Gastroesophageal sphincter (tissue), 4 donors: ENCODE measurements around the gene APBA1. TPM values are rescaled to one million over a fixed set of nuclear protein-coding genes. Genes with fewer than 3 reads are reported as not detected.

ENCODE experiments used
- ATAC-seq: fragments of 150-250 bp; one replicate; pipeline ENCODE4 v1.9.1; 2016; ENCODE audit warnings: mild to moderate bottlenecking, moderate library complexity
- H3K27ac ChIP-seq, 4 donors: fragments of 200-600 bp; sonication (generic) in 3 of 4; 1 replicate in 3 of 4; 2 replicates in 1 of 4; pipeline ENCODE4 v1.5.1; 2016 to 2019
- H3K27me3 ChIP-seq: fragments of 200-600 bp; sonication (generic); one replicate; pipeline ENCODE4 v1.5.1; 2019
- H3K36me3 ChIP-seq, 2 donors: fragments of 200-600 bp; sonication (generic); one replicate each; pipeline ENCODE4 v1.5.1; 2019; ENCODE audit warnings: control low read depth in 1 of 2
- H3K4me1 ChIP-seq, 3 donors: fragments of 200-600 bp; sonication (generic); 1 replicate in 2 of 3; 2 replicates in 1 of 3; pipeline ENCODE4 v1.5.1; 2016 to 2019; ENCODE audit warnings: control low read depth in 2 of 3
- H3K4me3 ChIP-seq, 2 donors: fragments of 200-600 bp; sonication (generic); one replicate each; pipeline ENCODE4 v1.5.1; 2019; ENCODE audit warnings: mild to moderate bottlenecking in 1 of 2, moderate library complexity in 1 of 2
- H3K9me3 ChIP-seq, 3 donors: fragments of 200-600 bp; sonication (generic); one replicate each; pipeline ENCODE4 v1.5.1; 2017 to 2019; ENCODE audit warnings: control low read depth in 2 of 3
- CTCF ChIP-seq, 4 experiments: fragments of 200-600 bp in 2 of 4; fragments of 450-650 bp in 2 of 4; sonication (generic) in 1 of 4; IDR thresholded peaks; one replicate each; pipeline ENCODE4 v1.5.1; 2017 to 2019; ENCODE audit warnings: antibody characterized with exemption in 4 of 4, mild to moderate bottlenecking in 2 of 4, moderate library complexity in 2 of 4
- EP300 ChIP-seq: sonication (generic); formaldehyde crosslinking; IDR thresholded peaks from one replicate; pipeline ENCODE4 v1.6.1; 2017; ENCODE audit warnings: antibody characterized with exemption, mild to moderate bottlenecking
- POLR2A ChIP-seq, 2 donors: fragments of 450-650 bp; IDR thresholded peaks; one replicate each; pipeline ENCODE4 v1.6.1; 2017; ENCODE audit warnings: antibody characterized with exemption in 2 of 2, mild to moderate bottlenecking in 2 of 2, moderate library complexity in 1 of 2
- POLR2AphosphoS5 ChIP-seq: sonication (generic); formaldehyde crosslinking; IDR thresholded peaks from one replicate; pipeline ENCODE4 v1.6.1; 2017; ENCODE audit warnings: antibody characterized with exemption
- WGBS, 2 donors: methylation state at CpG; one replicate each; pipeline ENCODE4 v1.1.5; 2018; ENCODE audit warnings: low coverage in 1 of 2; 5-methylcytosine and 5-hydroxymethylcytosine counted together
- total RNA-seq, 4 donors: library from RNA; depleted of rRNA; stranded (reverse); fragments of >200 nt; gene quantifications; one replicate each; pipeline ENCODE4 v1.1.0, GENCODE V29; 2016

APBA1 gene
- total RNA-seq, 4 donors from 2014 or later, result 4.7 to 10.5 (median 5.8) TPM

GRCh38 chr9:69606089-69606488, 66.1 kb downstream of the APBA1 start:
- H3K4me3 ChIP-seq, result no peak overlapping the region
- no peaks in the 10 kb centered on the region for H3K9me3 ChIP-seq
- H3K27ac ChIP-seq, result no peak overlapping the region
- ATAC-seq, result no peak
- H3K36me3 ChIP-seq, result no peaks in the 10 kb centered on the region
- 94 to 97% methylated on average over 3 to 5 of the region's 5 CpGs for WGBS, 2 donors
- no peaks in the 10 kb centered on the region for H3K27me3 ChIP-seq
- TF ChIP-seq POLR2A (IDR thresholded peaks at IDR 0.05) (no peak), CTCF (IDR thresholded peaks at IDR 0.05) (no peak), POLR2AphosphoS5 (no peak), EP300 (no peak)
- H3K4me1 ChIP-seq, result no peaks in the 10 kb centered on the region

DNA sequence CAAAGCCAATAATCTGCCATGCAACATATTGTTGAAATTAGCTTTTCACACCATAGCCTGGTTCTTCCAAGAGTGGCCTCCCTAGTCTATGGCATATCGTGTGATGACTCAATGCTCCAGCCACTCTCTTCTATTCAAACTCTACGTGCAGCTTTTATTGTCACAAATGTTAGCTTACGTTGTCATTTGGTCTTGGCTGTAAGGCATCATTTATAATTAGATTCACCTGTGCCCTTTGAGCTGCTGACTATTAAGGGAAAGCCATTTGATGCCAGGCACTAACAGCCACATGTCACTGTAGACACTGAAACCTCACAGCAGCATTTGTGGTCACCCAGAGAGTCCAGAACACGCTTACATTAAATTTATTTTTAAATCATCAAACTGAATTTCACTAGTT, 66.8 kb downstream of the APBA1 start:
- H3K4me3 ChIP-seq, result no peak overlapping the region
- H3K4me1 ChIP-seq, result no peaks in the 10 kb centered on the region
- H3K9me3 ChIP-seq, result no peaks in the 10 kb centered on the region
- 65 to 76% methylated on average over 4 of the region's 4 CpGs for WGBS, 2 donors
- no peak overlapping the region for H3K27ac ChIP-seq
- H3K36me3 ChIP-seq, result no peaks in the 10 kb centered on the region
- no peaks in the 10 kb centered on the region for H3K27me3 ChIP-seq
- no peak for ATAC-seq
- TF ChIP-seq EP300, result no peak

DNA sequence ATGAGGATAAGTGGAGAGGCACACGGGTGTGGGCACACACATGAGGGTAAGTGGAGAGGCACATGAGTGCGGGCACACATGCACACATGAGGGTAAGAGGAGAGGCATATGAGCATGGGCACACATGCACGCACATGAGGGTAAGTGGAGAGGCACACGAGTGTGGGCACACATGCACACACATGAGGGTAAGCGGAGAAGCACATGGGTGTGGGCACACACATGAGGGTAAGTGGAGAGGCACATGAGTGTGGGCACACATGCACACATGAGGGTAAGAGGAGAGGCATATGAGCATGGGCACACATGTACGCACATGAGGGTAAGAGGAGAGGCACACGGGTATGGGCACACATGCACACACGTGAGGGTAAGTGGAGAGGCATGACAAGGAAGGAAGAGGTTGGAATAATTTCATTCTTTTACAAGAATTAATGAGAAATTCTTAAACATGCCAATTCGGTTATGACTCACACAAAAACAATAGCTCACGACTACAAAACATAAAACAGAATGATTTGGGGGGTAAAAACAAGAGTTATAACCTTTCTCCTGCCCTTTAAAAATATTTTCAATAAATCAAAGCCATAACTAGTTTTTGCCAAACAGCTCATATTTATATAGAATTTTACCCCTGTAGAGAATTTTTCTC, 67.5 kb downstream of the APBA1 start:
- H3K4me3 ChIP-seq, result no peak overlapping the region
- no peak overlapping the region for H3K27ac ChIP-seq
- no peaks in the 10 kb centered on the region for H3K4me1 ChIP-seq
- no peak for TF ChIP-seq POLR2AphosphoS5
- no peak for TF ChIP-seq POLR2A (IDR thresholded peaks at IDR 0.05)
- TF ChIP-seq EP300, result no peak
- TF ChIP-seq CTCF (IDR thresholded peaks at IDR 0.05), result no peak
- WGBS, 2 donors, result 84 to 85% methylated on average over 10 of the region's 10 CpGs
- no peaks in the 10 kb centered on the region for H3K36me3 ChIP-seq
- no peak for ATAC-seq
- no peaks in the 10 kb centered on the region for H3K9me3 ChIP-seq
- H3K27me3 ChIP-seq, result no peaks in the 10 kb centered on the region

DNA sequence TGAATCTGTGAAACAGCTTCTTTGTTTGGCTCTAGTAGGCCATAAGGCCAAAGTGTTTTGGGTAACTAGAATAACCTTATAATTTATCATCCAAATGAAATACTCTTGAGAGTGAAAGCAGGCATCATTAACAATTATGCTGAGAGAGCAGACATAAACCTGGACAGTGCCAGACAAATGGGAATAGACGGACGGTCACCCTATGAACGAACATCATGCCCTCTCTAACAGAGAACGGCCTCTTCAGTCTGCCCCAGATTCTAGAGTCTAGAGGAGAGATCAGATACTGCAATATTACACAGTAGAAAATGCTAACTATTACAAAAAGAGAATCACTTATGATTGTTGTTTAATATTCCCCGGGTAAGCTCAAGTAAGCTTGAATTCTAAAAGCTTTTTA, 68.5 kb downstream of the APBA1 start:
- Histone ChIP-seq H3K4me3 (no peak overlapping the region), H3K9me3 (no peaks in the 10 kb centered on the region), H3K36me3 (no peaks in the 10 kb centered on the region), H3K27ac (no peak overlapping the region), H3K4me1 (no peaks in the 10 kb centered on the region), H3K27me3 (no peaks in the 10 kb centered on the region)
- ATAC-seq, result no peak
- no peak for TF ChIP-seq POLR2AphosphoS5
- no peak for TF ChIP-seq CTCF (IDR thresholded peaks at IDR 0.05)
- TF ChIP-seq EP300, result no peak
- TF ChIP-seq POLR2A (IDR thresholded peaks at IDR 0.05), result no peak
- WGBS, 2 donors, result 61 to 87% methylated on average over 5 of the region's 5 CpGs

- no peak for ATAC-seq
- TF ChIP-seq CTCF (IDR thresholded peaks at IDR 0.05) (no peak), EP300 (no peak), POLR2A (IDR thresholded peaks at IDR 0.05) (no peak), POLR2AphosphoS5 (no peak)
- Histone ChIP-seq H3K9me3 (no peaks in the 10 kb centered on the region), H3K27ac (no peak overlapping the region), H3K4me1 (no peaks in the 10 kb centered on the region), H3K27me3 (no peaks in the 10 kb centered on the region), H3K4me3 (no peak overlapping the region), H3K36me3 (no peaks in the 10 kb centered on the region)
- 69 to 100% methylated on average over 1 of the region's 1 CpG for WGBS, 2 donors
Observed at GRCh38 chr9:69602773-69603172, 69.4 kb downstream of the APBA1 start.
